PC-9 (cell line): ENCODE results near the gene DDX39B. TPM values are rescaled to one million over a fixed set of nuclear protein-coding genes. Genes with fewer than 3 reads are reported as not detected.
"Not testable (repeated sequence)": the region's sequence is repeated elsewhere in the genome, so short reads cannot be mapped to it uniquely, and the experiment has no call there.

ENCODE experiments used
- BruUV-seq: library from RNA; stranded (reverse); fragments of 400-500 nt; replicated peaks from 2 replicates; lab custom pipeline; 2021; lab: Mats Ljungman, UMichigan
- CTCF ChIA-PET: fragments of 300-600 bp; sonication (Branson Sonifier 250); formaldehyde crosslinking; loops from one replicate; lab custom pipeline; 2022; ENCODE audit warnings: antibody characterized with exemption; lab: Charles Lee
- POLR2A ChIA-PET: fragments of 300-600 bp; sonication (Branson Sonifier 250); formaldehyde crosslinking; loops from one replicate; lab custom pipeline; 2022; ENCODE audit warnings: antibody characterized with exemption; ENCODE audit not compliant: unreplicated experiment; lab: Charles Lee
- DNase-seq, 2 experiments: peaks; one replicate each; pipeline versions ENCODE4 v3.0.0 to v3.0.0-alpha.2; 2015 to 2022; ENCODE audit warnings: mixed read lengths in 1 of 2
- H2AFZ ChIP-seq: fragments of 200-600 bp; sonication (generic); 2 replicates; pipeline ENCODE4 v1.8.1; 2017; ENCODE audit warnings: antibody characterized with exemption
- H3F3A ChIP-seq: fragments of 200-600 bp; sonication (generic); 2 replicates; pipeline ENCODE4 v1.8.1; 2017; ENCODE audit warnings: antibody characterized with exemption, mild to moderate bottlenecking, low read depth; ENCODE audit not compliant: insufficient read depth
- H3K27ac ChIP-seq: fragments of 200-600 bp; sonication (generic); 2 replicates; pipeline ENCODE4 v1.6.1; 2016; ENCODE audit warnings: mixed run types
- H3K27me3 ChIP-seq: fragments of 200-600 bp; sonication (generic); 2 replicates; pipeline ENCODE4 v1.6.1; 2016; ENCODE audit warnings: low read depth, mixed run types; ENCODE audit not compliant: insufficient read depth
- H3K36me3 ChIP-seq: fragments of 200-600 bp; sonication (generic); 2 replicates; pipeline ENCODE4 v1.6.1; 2016; ENCODE audit warnings: low read depth, mixed run types
- H3K4me1 ChIP-seq: fragments of 200-600 bp; sonication (generic); replicated peaks from 2 replicates; pipeline ENCODE4 v1.6.1; 2016; ENCODE audit warnings: mixed run types; ENCODE audit not compliant: insufficient read depth
- H3K4me2 ChIP-seq: fragments of 200-600 bp; sonication (generic); 2 replicates; pipeline ENCODE4 v1.6.1; 2017; ENCODE audit warnings: mixed run types
- H3K4me3 ChIP-seq: fragments of 200-600 bp; sonication (generic); 2 replicates; pipeline ENCODE4 v1.6.1; 2016; ENCODE audit warnings: mixed run types
- H3K79me2 ChIP-seq: fragments of 200-600 bp; sonication (generic); 2 replicates; pipeline ENCODE4 v1.6.1; 2017; ENCODE audit warnings: low read depth, mixed run types
- H3K9me2 ChIP-seq: fragments of 200-600 bp; sonication (generic); 2 replicates; pipeline ENCODE4 v1.8.1; 2017; ENCODE audit warnings: mild to moderate bottlenecking; ENCODE audit not compliant: insufficient read depth
- H3K9me3 ChIP-seq: fragments of 200-600 bp; sonication (generic); 2 replicates; pipeline ENCODE4 v1.8.1; 2016; ENCODE audit warnings: low read depth; ENCODE audit not compliant: insufficient read depth
- H4K20me1 ChIP-seq: fragments of 200-600 bp; sonication (generic); 2 replicates; pipeline ENCODE4 v1.8.1; 2017; ENCODE audit not compliant: insufficient read depth
- CTCF ChIP-seq: fragments of 200-600 bp; sonication (generic); conservative IDR thresholded peaks from 2 replicates; pipeline ENCODE4 v1.6.1; 2017; ENCODE audit warnings: mixed run types, antibody characterized with exemption, mild to moderate bottlenecking, moderate library complexity
- EZH2 ChIP-seq: fragments of 200-600 bp; sonication (generic); IDR thresholded peaks from 2 replicates; pipeline ENCODE4 v1.8.0; 2017; ENCODE audit warnings: antibody characterized with exemption, low read depth
- intact Hi-C: fragments of 100-400 bp; cut with micrococcal nuclease; formaldehyde crosslinking; loops from one replicate; pipeline ENCODE4 v1.10.0; 2022; ENCODE audit not compliant: unreplicated experiment
- total RNA-seq: library from RNA; stranded (reverse); gene quantifications from 2 replicates; pipeline ENCODE4 v1.2.3, GENCODE V29; 2021

DDX39B gene
- total RNA-seq, 1 experiment from 2014 or later, result 383 TPM

GRCh38 chr6:31502586-31502985 is 39.2 kb downstream of the DDX39B start:
- CTCF ChIA-PET, result no interaction called here

GRCh38 chr6:31499648-31500047 is 42.2 kb downstream of the DDX39B start:
- H3K27ac ChIP-seq, H2AFZ ChIP-seq, H3K36me3 ChIP-seq, BruUV-seq, H3F3A ChIP-seq, CTCF ChIA-PET, H3K9me3 ChIP-seq, H3K9me2 ChIP-seq, H4K20me1 ChIP-seq, H3K27me3 ChIP-seq, DNase-seq, POLR2A ChIA-PET, H3K4me3 ChIP-seq: not testable (repeated sequence)
- Histone ChIP-seq H3K4me1 (peaks cover 23% of the 10 kb centered on the region), H3K4me2 (peak overlapping the region; percentile 80; the same call in 1 of the 2 replicates), H3K79me2 (peaks cover 63% of the 10 kb centered on the region)
- intact Hi-C loops, result loop anchor here (5.0 kb wide), 1 partner anchor 238 kb away; the partner anchor contains the start of gene CLIC1

More at GRCh38 chr6:31502586-31502985, 39.2 kb downstream of the DDX39B start:
- Histone ChIP-seq H3K36me3 (no peaks in the 10 kb centered on the region), H2AFZ (no peak overlapping the region), H3K4me3 (no peak overlapping the region), H4K20me1 (no peaks in the 10 kb centered on the region; the same call in 1 of the 2 replicates), H3K27ac (no peak overlapping the region), H3F3A (no peaks in the 10 kb centered on the region), H3K79me2 (peaks cover 51% of the 10 kb centered on the region), H3K9me3 (no peaks in the 10 kb centered on the region; the same call in 1 of the 2 replicates), H3K4me2 (no peak overlapping the region), H3K27me3 (no peaks in the 10 kb centered on the region), H3K9me2 (no peaks in the 10 kb centered on the region), H3K4me1 (0 out of 2 replicates have a peak, but pooled peaks cover 6% of the 10 kb centered on the region)
- intact Hi-C loops, result no loop called here
- POLR2A ChIA-PET, result no interaction called here
- no peak for DNase-seq
- BruUV-seq, result no TSS peak
- no peak for TF ChIP-seq CTCF

GRCh38 chr6:31498748-31499147 is 43.1 kb downstream of the DDX39B start:
- Histone ChIP-seq H3K4me2 (peak overlapping the region; percentile 80), H3K4me3 (peak overlapping the region; percentile 56), H3K36me3 (no peaks in the 10 kb centered on the region), H3K4me1 (peaks cover 23% of the 10 kb centered on the region), H3K27me3 (no peaks in the 10 kb centered on the region), H3F3A (no peaks in the 10 kb centered on the region), H2AFZ (peak overlapping the region; percentile 96), H3K79me2 (peaks cover 56% of the 10 kb centered on the region), H4K20me1 (no peaks in the 10 kb centered on the region; the same call in 1 of the 2 replicates), H3K9me2 (no peaks in the 10 kb centered on the region), H3K27ac (no peak overlapping the region), H3K9me3 (no peaks in the 10 kb centered on the region; the same call in 1 of the 2 replicates)
- TF ChIP-seq CTCF (no peak), EZH2 (no peak)
- intact Hi-C loops, result loop anchor here (1.0 to 5.0 kb wide), 2 partner anchors 43 to 239 kb away; partner anchors contain the start of gene CLIC1
- no peak for DNase-seq
- no TSS peak for BruUV-seq
- CTCF ChIA-PET, result interaction anchor here (0.9 kb wide), 1 partner anchor 8 kb away, joined by 3 read pairs; no protein-coding TSS in a partner anchor
- POLR2A ChIA-PET, result interaction anchor here (0.6 kb wide), 1 partner anchor 1321 kb away, joined by 15 read pairs; no protein-coding TSS in a partner anchor
